Endodermal cell (in vitro differentiated cells): ENCODE data around the gene GLIS1. TPM values are rescaled to one million over a fixed set of nuclear protein-coding genes. Genes with fewer than 3 reads are reported as not detected.

Experiments
- DNase-seq: peaks from one replicate; pipeline ENCODE4 v3.0.0-alpha.2; 2017
- H3K27ac ChIP-seq: 2 replicates; pipeline ENCODE4 v1.5.1; 2013; ENCODE audit warnings: mild to moderate bottlenecking, low read depth, low read length, moderate library complexity
- H3K27me3 ChIP-seq: 2 replicates; pipeline ENCODE4 v1.6.1; 2013; ENCODE audit warnings: mild to moderate bottlenecking, low read length, moderate library complexity; ENCODE audit not compliant: insufficient read depth, control insufficient read depth, poor library complexity, severe bottlenecking
- H3K36me3 ChIP-seq: 2 replicates; pipeline ENCODE4 v1.7.0; 2013; ENCODE audit warnings: mild to moderate bottlenecking, low read length, moderate library complexity; ENCODE audit not compliant: control insufficient read depth, insufficient read depth
- H3K4me1 ChIP-seq: one replicate; pipeline ENCODE4 v1.7.0; 2013; ENCODE audit warnings: low read length; ENCODE audit not compliant: control insufficient read depth, insufficient read depth
- H3K4me3 ChIP-seq: 2 replicates; pipeline ENCODE4 v1.5.1; 2013; ENCODE audit warnings: mild to moderate bottlenecking, low read length, moderate library complexity
- H3K9ac ChIP-seq: 2 replicates; pipeline ENCODE4 v1.6.1; 2013; ENCODE audit warnings: mild to moderate bottlenecking, low read length, moderate library complexity; ENCODE audit not compliant: poor library complexity, severe bottlenecking; ENCODE audit errors: extremely low read depth
- H3K9me3 ChIP-seq: 2 replicates; pipeline ENCODE4 v1.6.1; 2013; ENCODE audit warnings: mild to moderate bottlenecking, low read length, moderate library complexity; ENCODE audit not compliant: control insufficient read depth
- H3K27ac Mint-ChIP-seq: 2 replicates; pipeline ENCODE4 v1.8.0; 2020; ENCODE audit warnings: mixed read lengths
- H3K27me3 Mint-ChIP-seq: 2 replicates; pipeline ENCODE4 v1.8.0; 2021; ENCODE audit warnings: mild to moderate bottlenecking, mixed read lengths; ENCODE audit not compliant: insufficient read depth
- H3K36me3 Mint-ChIP-seq: 2 replicates; pipeline ENCODE4 v1.8.0; 2020; ENCODE audit warnings: low read depth, mixed read lengths
- H3K4me1 Mint-ChIP-seq: 2 replicates; pipeline ENCODE4 v1.8.0; 2020; ENCODE audit warnings: mixed read lengths
- H3K4me3 Mint-ChIP-seq: 2 replicates; pipeline ENCODE4 v1.8.0; 2020; ENCODE audit warnings: mild to moderate bottlenecking, moderate library complexity, mixed read lengths
- H3K9me3 Mint-ChIP-seq: 2 replicates; pipeline ENCODE4 v1.8.0; 2020; ENCODE audit warnings: mild to moderate bottlenecking, mixed read lengths
- WGBS, 2 experiments: methylation state at CpG; one replicate each; pipeline versions ENCODE4 v1.1.5 to v1.1.7; 2013; ENCODE audit warnings: missing lambda C conversion rate in 2 of 2, mixed read lengths in 1 of 2; ENCODE audit not compliant: insufficient coverage in 1 of 2, insufficient read length in 1 of 2; 5-methylcytosine and 5-hydroxymethylcytosine counted together
- total RNA-seq, 2 donors: library from RNA; stranded (reverse); fragmentation: NEBNext Ultra II Directional in 1 of 2; extraction: Animal tissue kit (Norgen Biotek cat#: 25700) in 1 of 2; gene quantifications; 2 replicates in 1 of 2; 3 replicates in 1 of 2; pipeline ENCODE4 v1.2.1, GENCODE V29; 2021
- TF ChIP-seq, protein P1 (sequence below): fragments of 200-600 bp; sonication (generic); conservative IDR thresholded peaks from 2 replicates; pipeline ENCODE4 v1.5.0; 2021; ENCODE audit warnings: antibody characterized with exemption, mild to moderate bottlenecking

GLIS1 gene
- total RNA-seq, 2 donors from 2014 or later: 2.1 to 3.9 TPM

DNA sequence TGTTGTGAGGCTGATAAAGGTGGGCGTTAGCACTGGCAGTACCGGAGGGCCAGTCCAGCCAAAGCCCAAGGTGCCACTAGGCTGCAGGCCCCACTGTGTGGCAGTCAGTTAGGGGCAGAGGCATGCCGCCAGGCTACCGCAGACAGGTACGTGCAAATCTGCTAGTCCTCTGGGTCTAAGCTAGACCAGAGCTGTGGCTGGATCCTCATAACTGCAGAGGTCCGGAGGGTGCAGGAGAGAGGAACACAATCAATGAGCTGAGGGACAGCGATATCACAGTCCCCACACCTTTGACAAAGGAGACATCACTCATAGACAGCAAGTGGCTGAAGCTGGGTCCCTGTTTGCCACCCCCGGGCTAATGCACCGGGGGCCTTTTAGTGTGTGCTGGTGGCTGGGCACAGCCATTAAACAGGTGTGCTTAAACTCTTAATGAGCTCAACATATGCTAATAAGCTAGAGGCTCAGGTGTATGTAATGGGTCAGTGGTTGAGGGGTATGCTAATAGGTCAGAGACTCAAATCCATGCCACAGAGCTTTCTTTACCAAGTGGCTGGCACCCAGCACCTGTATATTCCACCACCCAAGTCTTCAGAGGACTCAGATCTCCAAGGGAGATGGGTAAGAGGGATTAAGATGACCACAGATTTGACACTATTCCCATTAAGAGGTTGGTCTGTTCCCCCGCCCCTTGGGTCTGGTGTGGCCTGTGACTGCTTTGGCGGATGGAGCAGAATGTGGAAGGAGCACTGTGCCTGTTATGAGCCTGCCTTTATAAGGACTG lies 82.0 kb downstream of the GLIS1 start:
- Histone ChIP-seq H3K36me3 (no peaks in the 10 kb centered on the region), H3K27ac (no peak overlapping the region), H3K9ac (no peak overlapping the region), H3K4me3 (no peak overlapping the region), H3K27me3 (no peaks in the 10 kb centered on the region), H3K9me3 (no peaks in the 10 kb centered on the region), H3K4me1 (no peaks in the 10 kb centered on the region)
- WGBS, 2 experiments: 92 to 95% methylated on average over 9 to 11 of the region's 11 CpGs
- TF ChIP-seq, protein P1, sequence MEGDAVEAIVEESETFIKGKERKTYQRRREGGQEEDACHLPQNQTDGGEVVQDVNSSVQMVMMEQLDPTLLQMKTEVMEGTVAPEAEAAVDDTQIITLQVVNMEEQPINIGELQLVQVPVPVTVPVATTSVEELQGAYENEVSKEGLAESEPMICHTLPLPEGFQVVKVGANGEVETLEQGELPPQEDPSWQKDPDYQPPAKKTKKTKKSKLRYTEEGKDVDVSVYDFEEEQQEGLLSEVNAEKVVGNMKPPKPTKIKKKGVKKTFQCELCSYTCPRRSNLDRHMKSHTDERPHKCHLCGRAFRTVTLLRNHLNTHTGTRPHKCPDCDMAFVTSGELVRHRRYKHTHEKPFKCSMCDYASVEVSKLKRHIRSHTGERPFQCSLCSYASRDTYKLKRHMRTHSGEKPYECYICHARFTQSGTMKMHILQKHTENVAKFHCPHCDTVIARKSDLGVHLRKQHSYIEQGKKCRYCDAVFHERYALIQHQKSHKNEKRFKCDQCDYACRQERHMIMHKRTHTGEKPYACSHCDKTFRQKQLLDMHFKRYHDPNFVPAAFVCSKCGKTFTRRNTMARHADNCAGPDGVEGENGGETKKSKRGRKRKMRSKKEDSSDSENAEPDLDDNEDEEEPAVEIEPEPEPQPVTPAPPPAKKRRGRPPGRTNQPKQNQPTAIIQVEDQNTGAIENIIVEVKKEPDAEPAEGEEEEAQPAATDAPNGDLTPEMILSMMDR: no peak
- Mint-ChIP-seq H3K36me3 (no peaks in the 10 kb centered on the region), H3K4me3 (no peak overlapping the region), H3K27me3 (peaks cover 3% of the 10 kb centered on the region), H3K4me1 (peaks cover 18% of the 10 kb centered on the region), H3K27ac (no peak overlapping the region), H3K9me3 (no peaks in the 10 kb centered on the region)
- DNase-seq: no peak

- Mint-ChIP-seq H3K36me3 (no peaks in the 10 kb centered on the region), H3K27ac (no peak overlapping the region), H3K4me1 (peaks cover 18% of the 10 kb centered on the region), H3K27me3 (peaks cover 3% of the 10 kb centered on the region), H3K9me3 (no peaks in the 10 kb centered on the region), H3K4me3 (no peak overlapping the region)
- H3K4me3 ChIP-seq: no peak overlapping the region
- no peaks in the 10 kb centered on the region for H3K36me3 ChIP-seq
- H3K9ac ChIP-seq: no peak overlapping the region
- H3K9me3 ChIP-seq: no peaks in the 10 kb centered on the region
- no peak for DNase-seq
- no peak overlapping the region for H3K27ac ChIP-seq
- WGBS, 2 experiments: 75 to 93% methylated on average over 3 to 10 of the region's 10 CpGs
- H3K4me1 ChIP-seq: no peaks in the 10 kb centered on the region
- H3K27me3 ChIP-seq: no peaks in the 10 kb centered on the region
- TF ChIP-seq, protein P1: no peak
Observed at GRCh38 chr1:53655931-53656746, 82.8 kb downstream of the GLIS1 start.

DNA sequence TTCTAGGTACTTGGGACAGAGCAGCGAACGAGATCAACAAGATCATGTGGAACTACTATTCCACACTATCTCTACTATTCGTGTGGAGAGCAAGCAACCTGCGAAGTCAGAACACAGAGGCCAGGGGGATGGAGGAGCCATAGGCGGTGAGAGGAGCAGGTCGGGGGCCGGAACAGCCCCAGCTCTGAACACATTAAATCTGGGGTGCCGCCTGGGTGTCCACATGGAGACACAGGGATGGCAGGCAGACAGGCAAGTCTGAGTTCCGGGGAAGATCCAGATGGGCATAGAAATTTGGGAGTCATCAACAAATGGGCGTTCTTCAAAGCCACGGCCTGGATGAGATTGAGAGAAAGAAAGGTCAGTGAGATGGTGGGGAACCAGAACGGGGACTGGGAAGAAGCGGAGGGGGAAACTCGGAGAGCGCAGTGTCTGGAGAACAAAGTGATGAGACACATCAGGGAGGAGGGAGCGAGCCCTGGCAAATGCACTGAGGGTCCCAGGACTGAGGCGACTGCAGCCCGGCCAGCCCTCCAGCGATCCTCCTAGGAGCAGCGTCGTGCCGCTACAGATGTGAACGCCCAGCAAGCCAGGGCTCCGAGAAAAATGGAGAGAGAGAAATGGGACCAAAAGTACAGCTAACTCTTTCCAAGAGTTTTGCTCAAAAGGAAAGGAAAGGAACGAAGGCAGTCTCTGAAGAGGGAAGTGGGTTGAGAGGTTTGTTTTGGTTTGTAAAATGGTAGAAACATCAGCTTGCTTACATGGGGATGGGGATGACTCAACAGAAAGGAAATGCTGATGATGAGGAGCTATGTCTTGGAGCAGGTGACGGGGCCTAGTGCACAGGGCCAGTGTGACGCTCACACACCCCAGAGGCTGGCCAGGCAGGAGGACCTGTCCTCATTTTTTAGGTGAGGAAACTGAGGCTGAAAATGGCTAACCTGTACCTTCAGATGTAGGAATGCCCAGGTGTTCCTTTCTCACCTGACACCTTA lies 84.5 kb downstream of the GLIS1 start:
- Mint-ChIP-seq H3K4me3 (no peak overlapping the region), H3K9me3 (no peaks in the 10 kb centered on the region), H3K36me3 (no peaks in the 10 kb centered on the region), H3K4me1 (peaks cover 5% of the 10 kb centered on the region), H3K27me3 (peaks cover 3% of the 10 kb centered on the region), H3K27ac (no peak overlapping the region)
- no peaks in the 10 kb centered on the region for H3K9me3 ChIP-seq
- DNase-seq: no peak
- H3K27me3 ChIP-seq: no peaks in the 10 kb centered on the region
- no peak overlapping the region for H3K4me3 ChIP-seq
- H3K36me3 ChIP-seq: no peaks in the 10 kb centered on the region
- H3K9ac ChIP-seq: no peak overlapping the region
- 84 to 86% methylated on average over 23 to 27 of the region's 27 CpGs for WGBS, 2 experiments
- H3K4me1 ChIP-seq: no peaks in the 10 kb centered on the region
- H3K27ac ChIP-seq: no peak overlapping the region
- TF ChIP-seq, protein P1: no peak
